Subcutaneous adipose tissue (tissue), 4 donors: Measurements from ENCODE around the gene GAL3ST2. TPM values are rescaled to one million over a fixed set of nuclear protein-coding genes. Genes with fewer than 3 reads are reported as not detected.

Experiments
- total RNA-seq, 4 donors: library from RNA; depleted of rRNA; stranded (reverse); fragments of >200 nt; gene quantifications; one replicate each; pipeline ENCODE4 v1.1.0, GENCODE V29; 2016
- TF ChIP-seq, protein P1 (sequence below): fragments of 450-650 bp; IDR thresholded peaks from one replicate; pipeline ENCODE4 v1.5.1; 2016; ENCODE audit warnings: low read depth, mild to moderate bottlenecking, control low read depth, antibody characterized with exemption, moderate library complexity

The GAL3ST2 gene
- total RNA-seq = 1 to 10 TPM in 1 of 4 donors, not detected in 3; 2.2 TPM

DNA sequence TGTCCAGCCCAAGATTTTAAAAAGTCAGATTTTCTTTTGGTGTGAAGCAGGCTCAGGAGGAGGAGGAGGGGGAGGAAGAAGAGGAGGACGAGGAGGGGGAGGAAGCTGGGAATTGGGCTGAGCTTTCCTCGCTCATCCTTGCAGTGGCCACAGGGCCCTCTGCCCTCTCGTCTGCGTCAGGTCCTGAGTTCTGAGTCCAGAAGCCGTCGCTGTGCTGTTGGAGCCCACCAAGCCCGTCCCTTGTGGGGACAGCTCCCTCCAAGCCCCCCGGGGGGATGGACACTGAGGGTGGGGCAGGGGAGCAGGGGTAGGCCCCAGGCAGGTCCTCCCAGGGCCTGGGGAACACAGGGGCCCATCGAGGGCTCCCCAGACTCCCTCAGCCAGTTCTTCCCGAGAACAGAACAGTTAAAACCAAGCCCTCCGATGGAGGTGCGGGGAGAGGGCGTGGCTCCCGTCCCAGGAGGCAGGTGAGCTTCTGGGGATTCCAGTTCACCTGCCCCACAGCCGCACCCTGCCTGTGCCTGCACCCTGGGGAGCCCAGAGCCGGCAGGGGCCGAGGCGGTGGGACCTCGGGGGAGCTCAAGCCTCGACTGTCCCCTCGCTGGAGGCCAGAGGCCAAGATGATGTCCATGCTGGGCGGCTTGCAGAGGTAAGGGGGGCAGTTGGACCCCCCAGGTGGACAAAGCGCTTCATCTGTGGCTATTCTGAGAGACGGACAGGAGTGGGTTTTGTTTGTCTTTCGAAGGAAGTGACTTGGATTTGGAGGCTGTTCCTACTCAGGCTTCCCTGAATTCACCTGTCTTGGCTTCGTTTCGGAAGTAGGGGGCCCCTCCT is at the start of gene GAL3ST2:
GAL3ST2 (plus strand) TSS at position 487 of the 834 bp plus-strand sequence; CDS start at position 621, 134 bp downstream.
- TF ChIP-seq, protein P1, sequence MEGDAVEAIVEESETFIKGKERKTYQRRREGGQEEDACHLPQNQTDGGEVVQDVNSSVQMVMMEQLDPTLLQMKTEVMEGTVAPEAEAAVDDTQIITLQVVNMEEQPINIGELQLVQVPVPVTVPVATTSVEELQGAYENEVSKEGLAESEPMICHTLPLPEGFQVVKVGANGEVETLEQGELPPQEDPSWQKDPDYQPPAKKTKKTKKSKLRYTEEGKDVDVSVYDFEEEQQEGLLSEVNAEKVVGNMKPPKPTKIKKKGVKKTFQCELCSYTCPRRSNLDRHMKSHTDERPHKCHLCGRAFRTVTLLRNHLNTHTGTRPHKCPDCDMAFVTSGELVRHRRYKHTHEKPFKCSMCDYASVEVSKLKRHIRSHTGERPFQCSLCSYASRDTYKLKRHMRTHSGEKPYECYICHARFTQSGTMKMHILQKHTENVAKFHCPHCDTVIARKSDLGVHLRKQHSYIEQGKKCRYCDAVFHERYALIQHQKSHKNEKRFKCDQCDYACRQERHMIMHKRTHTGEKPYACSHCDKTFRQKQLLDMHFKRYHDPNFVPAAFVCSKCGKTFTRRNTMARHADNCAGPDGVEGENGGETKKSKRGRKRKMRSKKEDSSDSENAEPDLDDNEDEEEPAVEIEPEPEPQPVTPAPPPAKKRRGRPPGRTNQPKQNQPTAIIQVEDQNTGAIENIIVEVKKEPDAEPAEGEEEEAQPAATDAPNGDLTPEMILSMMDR = no peak

DNA sequence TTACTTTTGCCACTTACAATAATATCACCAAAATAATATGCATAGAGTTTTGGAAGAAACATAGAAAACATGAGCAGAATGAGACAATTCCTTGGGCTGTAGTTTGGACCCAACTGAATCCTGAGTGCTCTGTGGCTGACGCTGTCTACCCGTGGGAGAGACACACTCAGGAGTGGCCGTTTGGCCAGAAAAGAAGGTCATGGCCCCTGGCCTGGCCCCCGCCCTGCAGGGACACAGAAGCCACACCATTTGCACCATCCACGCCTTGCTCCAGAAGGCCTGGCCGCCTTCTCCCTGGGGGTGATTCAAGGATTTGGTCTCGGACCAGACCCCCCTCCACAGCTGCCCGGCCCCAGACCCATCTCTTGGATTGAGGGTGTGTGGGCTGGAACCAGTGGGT is 48.6 kb upstream of the GAL3ST2 start:
- TF ChIP-seq, protein P1 = no peak

DNA sequence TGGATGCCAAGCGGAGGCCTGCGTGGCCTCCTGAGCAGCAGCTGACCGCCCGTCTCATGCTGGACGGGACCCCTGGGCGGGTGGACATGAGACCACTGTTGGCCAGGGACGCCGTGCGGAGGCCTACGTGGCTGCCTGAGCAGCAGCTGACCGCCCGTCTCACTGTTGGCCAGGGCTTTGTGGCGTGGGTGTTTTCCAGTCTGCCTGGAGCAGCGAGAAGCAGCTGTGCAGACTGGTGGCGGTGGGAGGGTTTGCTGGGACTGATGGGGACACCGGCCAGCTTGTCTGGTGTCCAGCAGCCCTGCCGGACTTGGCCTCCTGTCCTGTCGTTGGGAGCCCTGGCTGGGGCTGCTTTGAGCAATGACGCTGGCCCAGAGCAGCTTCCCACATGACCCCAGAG is 48.0 kb upstream of the GAL3ST2 start:
- TF ChIP-seq, protein P1 = no peak

DNA sequence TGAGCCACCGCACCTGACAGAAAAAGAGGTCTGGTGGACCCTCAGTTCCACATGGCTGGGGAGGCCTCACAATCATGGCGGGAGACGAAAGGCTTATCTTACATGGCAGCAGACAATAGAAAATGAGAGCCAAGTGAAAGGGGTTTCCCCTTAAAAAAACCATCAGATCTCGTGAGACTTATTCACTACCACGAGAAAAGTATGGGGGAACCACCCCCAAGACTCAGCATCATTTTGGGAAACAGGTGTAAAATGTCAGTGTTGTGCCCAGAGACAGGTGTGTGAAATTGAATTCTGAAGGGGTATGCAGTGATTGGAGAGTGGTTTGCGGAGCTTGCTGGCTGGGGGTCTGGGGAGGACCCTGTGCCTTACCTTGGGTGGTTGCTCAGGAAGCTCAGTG is 46.8 kb upstream of the GAL3ST2 start:
- TF ChIP-seq, protein P1 = no peak

DNA sequence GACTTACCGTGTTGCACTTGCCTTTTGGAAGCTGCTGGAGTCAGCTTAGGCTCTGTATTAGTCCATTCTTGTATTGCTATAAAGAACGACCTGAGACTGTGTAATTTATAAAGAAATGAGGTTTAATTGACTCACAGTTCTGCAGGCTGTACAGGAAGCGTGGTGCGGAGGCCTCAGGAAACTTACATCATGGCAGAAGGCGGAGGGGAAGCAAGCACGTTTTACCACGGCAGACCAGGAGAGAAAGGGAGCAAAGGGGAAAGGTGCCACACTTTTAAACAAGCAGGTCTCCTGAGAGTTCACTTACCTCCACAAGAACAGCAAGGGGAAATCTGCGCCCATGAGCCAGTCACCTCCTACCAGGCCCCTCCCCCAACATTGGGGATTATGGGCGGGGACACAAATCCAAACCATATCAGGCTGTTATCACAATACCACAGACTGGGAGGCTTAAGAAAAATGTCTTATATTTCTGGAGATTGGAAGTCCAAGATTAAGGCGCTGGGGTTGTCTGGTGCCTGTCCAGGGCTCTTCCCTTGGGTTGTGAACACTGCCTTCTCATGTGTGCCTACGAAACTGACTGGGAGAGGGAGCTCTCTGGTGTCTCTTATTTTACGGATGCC is 45.8 kb upstream of the GAL3ST2 start:
- TF ChIP-seq, protein P1 = no peak

DNA sequence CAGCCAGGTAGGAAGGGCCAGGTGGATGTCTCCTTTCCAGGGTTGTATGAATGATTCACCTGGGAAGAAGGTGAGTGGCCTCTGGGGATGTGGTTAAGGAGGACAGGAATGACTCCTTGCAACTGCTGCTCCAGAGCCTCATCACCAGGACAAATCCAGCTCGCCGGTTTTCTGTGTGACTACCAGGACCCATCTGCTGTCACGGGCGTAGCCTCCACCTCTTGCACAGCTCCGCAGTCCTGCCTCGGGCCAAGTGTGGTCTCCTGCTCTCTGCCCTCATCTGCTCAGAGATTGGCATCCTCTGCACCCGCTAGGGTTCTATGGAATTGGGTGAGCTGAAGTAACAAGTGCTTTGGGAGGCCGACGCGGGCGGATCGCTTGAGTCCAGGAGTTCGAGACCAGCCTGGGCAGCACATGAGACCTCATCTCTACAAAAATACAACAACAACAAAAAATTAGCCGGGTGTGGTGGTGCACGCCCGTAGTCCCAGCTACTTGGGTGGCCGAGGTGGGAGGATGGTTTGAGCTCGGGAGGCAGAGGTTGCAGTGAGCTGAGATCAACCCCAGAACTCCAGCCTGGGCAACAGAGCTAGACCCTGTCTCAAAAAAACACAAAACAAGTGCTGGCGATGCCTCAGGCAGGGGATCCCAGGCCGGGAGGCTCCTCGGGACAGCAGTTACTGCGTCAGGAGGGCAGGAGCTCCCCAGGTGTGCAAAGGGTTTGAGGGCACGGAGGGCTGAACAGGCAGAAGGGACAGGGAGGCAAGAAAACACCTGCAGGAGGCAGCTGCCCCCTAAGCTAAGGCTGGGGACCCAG is 43.0 kb upstream of the GAL3ST2 start:
- TF ChIP-seq, protein P1 = no peak

DNA sequence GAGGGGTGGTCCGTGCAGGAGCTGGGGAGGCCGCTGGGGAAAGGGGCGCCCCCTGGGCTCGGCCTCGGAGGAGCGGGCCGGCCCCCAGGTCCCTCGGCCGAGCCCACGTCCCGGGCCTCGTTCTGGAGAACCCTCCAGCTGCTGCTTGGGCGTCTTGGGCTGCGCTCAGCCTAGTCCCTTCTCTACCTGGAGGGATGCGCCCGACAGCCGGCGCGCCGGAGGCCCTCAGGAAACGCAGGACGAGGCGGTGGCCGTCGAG is 42.5 kb upstream of the GAL3ST2 start:
- TF ChIP-seq, protein P1 = no peak
